C4-2B (cell line): Measurements from ENCODE around the gene DDC.
A peak's percentile ranks its signal among the peaks of the same experiment; 100 is the strongest.

ENCODE experiments used
- H3K27ac ChIP-seq: fragments of 450-650 bp; 2 replicates; pipeline ENCODE4 v1.5.1; 2017
- CTCF ChIP-seq: fragments of 450-650 bp; conservative IDR thresholded peaks from 2 replicates; pipeline ENCODE4 v1.5.1; 2017; ENCODE audit warnings: mild to moderate bottlenecking
- ZFX ChIP-seq: fragments of 450-650 bp; IDR thresholded peaks from 2 replicates; pipeline ENCODE4 v1.6.1; 2017

DDC gene

GRCh38 chr7:50449501-50449880 is 115.7 kb downstream of the DDC start:
- peak overlapping the region; percentile 90 for H3K27ac ChIP-seq
- no peak for TF ChIP-seq CTCF
- TF ChIP-seq ZFX, result no peak

GRCh38 chr7:50448823-50449222 is 116.4 kb downstream of the DDC start:
- H3K27ac ChIP-seq, result no peak overlapping the region
- TF ChIP-seq ZFX (no peak), CTCF (no peak)

- TF ChIP-seq ZFX (no peak), CTCF (no peak)
These were observed 118.7 kb downstream of the DDC start for GRCh38 chr7:50446542-50446960.

GRCh38 chr7:50436133-50436806 is 128.9 kb downstream of the DDC start:
- H3K27ac ChIP-seq, result no peak overlapping the region

More at GRCh38 chr7:50446542-50446960, 118.7 kb downstream of the DDC start:
- no peak overlapping the region for H3K27ac ChIP-seq

GRCh38 chr7:50431722-50432305 is 133.4 kb downstream of the DDC start:
- TF ChIP-seq ZFX (no peak), CTCF (no peak)
- H3K27ac ChIP-seq, result no peak overlapping the region

More at GRCh38 chr7:50436133-50436806, 128.9 kb downstream of the DDC start:
- TF ChIP-seq CTCF (no peak), ZFX (no peak)

- no peak for TF ChIP-seq ZFX
- TF ChIP-seq CTCF, result no peak
These were observed 133.9 kb downstream of the DDC start for GRCh38 chr7:50431316-50431715.

GRCh38 chr7:50428911-50429310 is 136.3 kb downstream of the DDC start:
- TF ChIP-seq CTCF, result no peak
- TF ChIP-seq ZFX, result no peak
- H3K27ac ChIP-seq, result no peak overlapping the region

More at GRCh38 chr7:50431316-50431715, 133.9 kb downstream of the DDC start:
- no peak overlapping the region for H3K27ac ChIP-seq
